ENCODE data around the gene APH1B.
"Not testable (repeated sequence)": the region's sequence is repeated elsewhere in the genome, so short reads cannot be mapped to it uniquely, and the experiment has no call there.

The APH1B gene

GRCh38 chr15:63277038-63277892, at the start of gene APH1B:
Gene APH1B (plus strand): TSS chr15:63277605. CDS start chr15:63277624, 19 bp downstream.
- Histone ChIP-seq H3K36me3 (ENCODE audit: control insufficient read depth, insufficient read depth, low read length) (no peaks in the 10 kb centered on the region), H3K27me3 (ENCODE audit: control insufficient read depth, insufficient read depth, low read length) (no peaks in the 10 kb centered on the region), H3K4me1 (ENCODE audit: control insufficient read depth, insufficient read depth, low read length) (no peaks in the 10 kb centered on the region), H3K9me3 (ENCODE audit: control insufficient read depth, insufficient read depth, low read length) (no peaks in the 10 kb centered on the region), H3K4me3 (ENCODE audit: low read length) (peak within 1 kb of the TSS; percentile 61), H3K27ac (ENCODE audit: low read length) (no peak within 1 kb of the TSS)
- no CpG with 5 or more reads among the region's 102 CpGs for WGBS (ENCODE audit: insufficient coverage, insufficient read length)
- no peak for DNase-seq (ENCODE audit: low read depth, low spot score)

- H3K36me3 ChIP-seq (ENCODE audit: control insufficient read depth, insufficient read depth, low read length): no peaks in the 10 kb centered on the region
- WGBS (ENCODE audit: insufficient coverage, insufficient read length): no CpG with 5 or more reads among the region's 2 CpGs
- H3K9me3 ChIP-seq (ENCODE audit: control insufficient read depth, insufficient read depth, low read length): no peaks in the 10 kb centered on the region
Observed at GRCh38 chr15:63227689-63228088, 49.7 kb upstream of the APH1B start.

GRCh38 chr15:63231206-63231605, 46.2 kb upstream of the APH1B start:
- no peak overlapping the region for H3K27ac ChIP-seq (ENCODE audit: low read length)
- H3K9me3 ChIP-seq (ENCODE audit: control insufficient read depth, insufficient read depth, low read length): no peaks in the 10 kb centered on the region
- no peak overlapping the region for H3K4me3 ChIP-seq (ENCODE audit: low read length)
- H3K4me1 ChIP-seq (ENCODE audit: control insufficient read depth, insufficient read depth, low read length): no peaks in the 10 kb centered on the region
- no peaks in the 10 kb centered on the region for H3K36me3 ChIP-seq (ENCODE audit: control insufficient read depth, insufficient read depth, low read length)
- no CpG with 5 or more reads among the region's 3 CpGs for WGBS (ENCODE audit: insufficient coverage, insufficient read length)
- no peak for DNase-seq (ENCODE audit: low read depth, low spot score)
- H3K27me3 ChIP-seq (ENCODE audit: control insufficient read depth, insufficient read depth, low read length): no peaks in the 10 kb centered on the region

More at GRCh38 chr15:63227689-63228088, 49.7 kb upstream of the APH1B start:
- no peaks in the 10 kb centered on the region for H3K27me3 ChIP-seq (ENCODE audit: control insufficient read depth, insufficient read depth, low read length)
- no peaks in the 10 kb centered on the region for H3K4me1 ChIP-seq (ENCODE audit: control insufficient read depth, insufficient read depth, low read length)
- no peak overlapping the region for H3K4me3 ChIP-seq (ENCODE audit: low read length)
- no peak overlapping the region for H3K27ac ChIP-seq (ENCODE audit: low read length)
- DNase-seq (ENCODE audit: low read depth, low spot score): no peak

- WGBS (ENCODE audit: insufficient coverage, insufficient read length): no CpG with 5 or more reads among the region's 1 CpG
- no peak overlapping the region for H3K27ac ChIP-seq (ENCODE audit: low read length)
- H3K9me3 ChIP-seq (ENCODE audit: control insufficient read depth, insufficient read depth, low read length): no peaks in the 10 kb centered on the region
- DNase-seq (ENCODE audit: low read depth, low spot score): no peak
- no peaks in the 10 kb centered on the region for H3K4me1 ChIP-seq (ENCODE audit: control insufficient read depth, insufficient read depth, low read length)
- no peak overlapping the region for H3K4me3 ChIP-seq (ENCODE audit: low read length)
- H3K27me3 ChIP-seq (ENCODE audit: control insufficient read depth, insufficient read depth, low read length): no peaks in the 10 kb centered on the region
- H3K36me3 ChIP-seq (ENCODE audit: control insufficient read depth, insufficient read depth, low read length): no peaks in the 10 kb centered on the region
Observed at GRCh38 chr15:63231706-63232105, 45.7 kb upstream of the APH1B start.

- no peak overlapping the region for H3K4me3 ChIP-seq (ENCODE audit: low read length)
- H3K4me1 ChIP-seq (ENCODE audit: control insufficient read depth, insufficient read depth, low read length): no peaks in the 10 kb centered on the region
- no peaks in the 10 kb centered on the region for H3K27me3 ChIP-seq (ENCODE audit: control insufficient read depth, insufficient read depth, low read length)
- no peaks in the 10 kb centered on the region for H3K9me3 ChIP-seq (ENCODE audit: control insufficient read depth, insufficient read depth, low read length)
- no peaks in the 10 kb centered on the region for H3K36me3 ChIP-seq (ENCODE audit: control insufficient read depth, insufficient read depth, low read length)
- no peak for DNase-seq (ENCODE audit: low read depth, low spot score)
- no peak overlapping the region for H3K27ac ChIP-seq (ENCODE audit: low read length)
- no CpG with 5 or more reads among the region's 4 CpGs for WGBS (ENCODE audit: insufficient coverage, insufficient read length)
Observed at GRCh38 chr15:63232405-63232804, 45.0 kb upstream of the APH1B start.

- H3K36me3 ChIP-seq (ENCODE audit: control insufficient read depth, insufficient read depth, low read length): no peaks in the 10 kb centered on the region
- H3K9me3 ChIP-seq (ENCODE audit: control insufficient read depth, insufficient read depth, low read length): no peaks in the 10 kb centered on the region
- no CpG with 5 or more reads among the region's 5 CpGs for WGBS (ENCODE audit: insufficient coverage, insufficient read length)
- no peaks in the 10 kb centered on the region for H3K4me1 ChIP-seq (ENCODE audit: control insufficient read depth, insufficient read depth, low read length)
- no peak for DNase-seq (ENCODE audit: low read depth, low spot score)
- H3K27me3 ChIP-seq (ENCODE audit: control insufficient read depth, insufficient read depth, low read length): no peaks in the 10 kb centered on the region
- H3K4me3 ChIP-seq (ENCODE audit: low read length): no peak overlapping the region
- no peak overlapping the region for H3K27ac ChIP-seq (ENCODE audit: low read length)
Observed at GRCh38 chr15:63232943-63233342, 44.5 kb upstream of the APH1B start.

- no CpG with 5 or more reads among the region's 5 CpGs for WGBS (ENCODE audit: insufficient coverage, insufficient read length)
- no peaks in the 10 kb centered on the region for H3K27me3 ChIP-seq (ENCODE audit: control insufficient read depth, insufficient read depth, low read length)
- H3K4me3 ChIP-seq (ENCODE audit: low read length): no peak overlapping the region
- no peaks in the 10 kb centered on the region for H3K9me3 ChIP-seq (ENCODE audit: control insufficient read depth, insufficient read depth, low read length)
- H3K27ac ChIP-seq (ENCODE audit: low read length): no peak overlapping the region
- H3K4me1 ChIP-seq (ENCODE audit: control insufficient read depth, insufficient read depth, low read length): no peaks in the 10 kb centered on the region
- DNase-seq (ENCODE audit: low read depth, low spot score): no peak
- H3K36me3 ChIP-seq (ENCODE audit: control insufficient read depth, insufficient read depth, low read length): no peaks in the 10 kb centered on the region
Observed at GRCh38 chr15:63233667-63234423, 43.6 kb upstream of the APH1B start.

- Histone ChIP-seq H3K9me3 (ENCODE audit: control insufficient read depth, insufficient read depth, low read length) (no peaks in the 10 kb centered on the region), H3K27ac (ENCODE audit: low read length) (no peak overlapping the region), H3K4me3 (ENCODE audit: low read length) (no peak overlapping the region), H3K27me3 (ENCODE audit: control insufficient read depth, insufficient read depth, low read length) (no peaks in the 10 kb centered on the region), H3K4me1 (ENCODE audit: control insufficient read depth, insufficient read depth, low read length) (no peaks in the 10 kb centered on the region), H3K36me3 (ENCODE audit: control insufficient read depth, insufficient read depth, low read length) (no peaks in the 10 kb centered on the region)
- no peak for DNase-seq (ENCODE audit: low read depth, low spot score)
- WGBS (ENCODE audit: insufficient coverage, insufficient read length): no CpG with 5 or more reads among the region's 5 CpGs
Observed at GRCh38 chr15:63234451-63234870, 42.9 kb upstream of the APH1B start.

GRCh38 chr15:63236272-63236671, 41.1 kb upstream of the APH1B start:
- H3K9me3 ChIP-seq (ENCODE audit: control insufficient read depth, insufficient read depth, low read length): no peaks in the 10 kb centered on the region
- DNase-seq (ENCODE audit: low read depth, low spot score): no peak
- no peaks in the 10 kb centered on the region for H3K4me1 ChIP-seq (ENCODE audit: control insufficient read depth, insufficient read depth, low read length)
- H3K36me3 ChIP-seq (ENCODE audit: control insufficient read depth, insufficient read depth, low read length): no peaks in the 10 kb centered on the region
- no peak overlapping the region for H3K4me3 ChIP-seq (ENCODE audit: low read length)
- H3K27me3 ChIP-seq (ENCODE audit: control insufficient read depth, insufficient read depth, low read length): no peaks in the 10 kb centered on the region
- no peak overlapping the region for H3K27ac ChIP-seq (ENCODE audit: low read length)

- not testable (repeated sequence) for DNase-seq (ENCODE audit: low read depth, low spot score); H3K4me1 ChIP-seq (ENCODE audit: control insufficient read depth, insufficient read depth, low read length); H3K36me3 ChIP-seq (ENCODE audit: control insufficient read depth, insufficient read depth, low read length); H3K27ac ChIP-seq (ENCODE audit: low read length); H3K9me3 ChIP-seq (ENCODE audit: control insufficient read depth, insufficient read depth, low read length); H3K27me3 ChIP-seq (ENCODE audit: control insufficient read depth, insufficient read depth, low read length); H3K4me3 ChIP-seq (ENCODE audit: low read length)
- WGBS (ENCODE audit: insufficient coverage, insufficient read length): no CpG with 5 or more reads among the region's 1 CpG
Observed at GRCh38 chr15:63237086-63237485, 40.3 kb upstream of the APH1B start.

Data from iPS DF 6.9 (cell line).